H9 (cell line): Measurements from ENCODE around the gene USB1. TPM values are rescaled to one million over a fixed set of nuclear protein-coding genes. Genes with fewer than 3 reads are reported as not detected.

ENCODE experiments used
- DNase-seq: peaks from one replicate; pipeline ENCODE4 v3.0.0-alpha.2; 2017
- H2AFZ ChIP-seq: one replicate; pipeline ENCODE4 v1.6.1; 2013; ENCODE audit warnings: mild to moderate bottlenecking, low read length, control low read depth, moderate library complexity
- H2AK5ac ChIP-seq: 2 replicates; pipeline ENCODE4 v1.6.1; 2013; ENCODE audit warnings: low read length, control low read depth, mixed read lengths; ENCODE audit not compliant: insufficient read length
- H2BK120ac ChIP-seq: one replicate; pipeline ENCODE4 v1.6.1; 2013; ENCODE audit warnings: low read depth, mild to moderate bottlenecking, low read length, control low read depth, inconsistent platforms; ENCODE audit not compliant: poor library complexity, severe bottlenecking
- H2BK12ac ChIP-seq: 2 replicates; pipeline ENCODE4 v1.6.1; 2013; ENCODE audit warnings: low read length, control low read depth, mixed read lengths, low read depth; ENCODE audit not compliant: insufficient read length
- H2BK15ac ChIP-seq: 2 replicates; pipeline ENCODE4 v1.6.1; 2013; ENCODE audit warnings: low read depth, low read length, control low read depth
- H2BK20ac ChIP-seq: one replicate; pipeline ENCODE4 v1.6.1; 2013; ENCODE audit warnings: low read depth, mild to moderate bottlenecking, low read length, control low read depth, inconsistent platforms; ENCODE audit not compliant: poor library complexity, severe bottlenecking
- H2BK5ac ChIP-seq: 2 replicates; pipeline ENCODE4 v1.6.1; 2013; ENCODE audit warnings: low read length, control low read depth, mixed read lengths; ENCODE audit not compliant: insufficient read length
- H3K14ac ChIP-seq: 2 replicates; pipeline ENCODE4 v1.6.1; 2013; ENCODE audit warnings: low read length, control low read depth; ENCODE audit not compliant: insufficient read depth
- H3K18ac ChIP-seq: 2 replicates; pipeline ENCODE4 v1.6.1; 2013; ENCODE audit warnings: low read depth, mild to moderate bottlenecking, mixed read lengths, low read length, control low read depth; ENCODE audit not compliant: insufficient read length
- H3K23ac ChIP-seq: 2 replicates; pipeline ENCODE4 v1.6.1; 2013; ENCODE audit warnings: low read length, control low read depth, mixed read lengths, low read depth; ENCODE audit not compliant: insufficient read length
- H3K23me2 ChIP-seq: 2 replicates; pipeline ENCODE4 v1.6.1; 2013; ENCODE audit warnings: low read depth, mild to moderate bottlenecking, mixed read lengths, low read length, control low read depth; ENCODE audit not compliant: insufficient read length, poor library complexity, severe bottlenecking
- H3K27ac ChIP-seq: 2 replicates; pipeline ENCODE4 v1.5.1; 2013; ENCODE audit warnings: low read length, control low read depth, mixed read lengths, low read depth; ENCODE audit not compliant: insufficient read length
- H3K27me3 ChIP-seq: 2 replicates; pipeline ENCODE4 v1.6.1; 2013; ENCODE audit warnings: low read length, control low read depth, inconsistent platforms; ENCODE audit not compliant: insufficient read depth
- H3K4ac ChIP-seq: 2 replicates; pipeline ENCODE4 v1.6.1; 2013; ENCODE audit warnings: low read depth, mild to moderate bottlenecking, control low read depth, inconsistent platforms, low read length, moderate library complexity
- H3K4me1 ChIP-seq: 2 replicates; pipeline ENCODE4 v1.6.1; 2013; ENCODE audit warnings: low read length, control low read depth, inconsistent platforms; ENCODE audit not compliant: insufficient read depth
- H3K4me2 ChIP-seq: 2 replicates; pipeline ENCODE4 v1.6.1; 2013; ENCODE audit warnings: low read length, control low read depth, mixed read lengths; ENCODE audit not compliant: insufficient read length, insufficient read depth
- H3K56ac ChIP-seq: 2 replicates; pipeline ENCODE4 v1.6.1; 2013; ENCODE audit warnings: low read depth, mild to moderate bottlenecking, mixed read lengths, low read length, control low read depth; ENCODE audit not compliant: insufficient read length
- H3K79me1 ChIP-seq: 2 replicates; pipeline ENCODE4 v1.6.1; 2013; ENCODE audit warnings: low read depth, mild to moderate bottlenecking, moderate library complexity, low read length, control low read depth, inconsistent platforms; ENCODE audit not compliant: insufficient read depth, poor library complexity, severe bottlenecking
- H3K79me2 ChIP-seq: 2 replicates; pipeline ENCODE4 v1.6.1; 2013; ENCODE audit warnings: low read length, control low read depth, inconsistent platforms; ENCODE audit not compliant: insufficient read depth
- H3K9ac ChIP-seq: 2 replicates; pipeline ENCODE4 v1.6.1; 2013; ENCODE audit warnings: low read length, control low read depth, mixed read lengths; ENCODE audit not compliant: insufficient read length; ENCODE audit errors: extremely low read depth
- H3K9me3 ChIP-seq: one replicate; pipeline ENCODE4 v1.6.1; 2013; ENCODE audit warnings: low read depth, low read length, inconsistent platforms; ENCODE audit not compliant: control insufficient read depth
- H3T11ph ChIP-seq: one replicate; pipeline ENCODE4 v1.6.1; 2013; ENCODE audit warnings: mild to moderate bottlenecking, low read length, control low read depth, inconsistent platforms
- H4K20me1 ChIP-seq: one replicate; pipeline ENCODE4 v1.6.1; 2013; ENCODE audit not compliant: control insufficient read depth, insufficient read length, insufficient read depth
- H4K5ac ChIP-seq: 2 replicates; pipeline ENCODE4 v1.6.1; 2013; ENCODE audit warnings: low read depth, mild to moderate bottlenecking, mixed read lengths, low read length, control low read depth; ENCODE audit not compliant: insufficient read length
- H4K8ac ChIP-seq: replicated peaks from 2 replicates; pipeline ENCODE4 v1.6.1; 2013; ENCODE audit warnings: low read length, control low read depth, mixed read lengths, low read depth; ENCODE audit not compliant: insufficient read length
- H4K91ac ChIP-seq: 2 replicates; pipeline ENCODE4 v1.6.1; 2013; ENCODE audit warnings: low read depth, mild to moderate bottlenecking, moderate library complexity, mixed read lengths, low read length, control low read depth; ENCODE audit not compliant: insufficient read length
- H3K27ac Mint-ChIP-seq, 3 experiments: 2 replicates in 2 of 3; 3 replicates in 1 of 3; pipeline ENCODE4 v1.8.0; 2020 to 2021; ENCODE audit warnings: mixed read lengths in 3 of 3, mild to moderate bottlenecking in 1 of 3, moderate library complexity in 1 of 3
- H3K27me3 Mint-ChIP-seq: 2 replicates; pipeline ENCODE4 v1.8.0; 2021; ENCODE audit warnings: low read depth, mild to moderate bottlenecking, moderate library complexity, mixed read lengths
- H3K36me3 Mint-ChIP-seq, 3 experiments: 2 replicates in 2 of 3; 3 replicates in 1 of 3; pipeline ENCODE4 v1.8.0; 2020 to 2021; ENCODE audit warnings: low read depth in 3 of 3, mixed read lengths in 3 of 3; ENCODE audit not compliant: insufficient read depth in 1 of 3
- H3K4me1 Mint-ChIP-seq, 2 experiments: 2 replicates each; pipeline ENCODE4 v1.8.0; 2020; ENCODE audit warnings: mixed read lengths in 2 of 2
- H3K4me3 Mint-ChIP-seq, 2 experiments: 2 replicates in 1 of 2; 3 replicates in 1 of 2; pipeline ENCODE4 v1.8.0; 2020 to 2021; ENCODE audit warnings: mild to moderate bottlenecking in 2 of 2, mixed read lengths in 2 of 2, moderate library complexity in 1 of 2
- H3K9me3 Mint-ChIP-seq, 2 experiments: 2 replicates in 1 of 2; 3 replicates in 1 of 2; pipeline ENCODE4 v1.8.0; 2020; ENCODE audit warnings: mild to moderate bottlenecking in 2 of 2, mixed read lengths in 2 of 2, moderate library complexity in 1 of 2
- CTCF ChIP-seq: fragments of 200-600 bp; sonication (generic); conservative IDR thresholded peaks from 3 replicates; pipeline ENCODE4 v1.8.0; 2021; ENCODE audit warnings: antibody characterized with exemption, mild to moderate bottlenecking
- WGBS: extraction: QIAGEN DNeasy Blood & Tissue Kit; methylation state at CpG from one replicate; pipeline ENCODE4 v1.1.7; 2013; ENCODE audit warnings: missing lambda C conversion rate, low lambda C conversion rate, mixed read lengths; ENCODE audit not compliant: insufficient read length; ENCODE audit errors: extremely low coverage; 5-methylcytosine and 5-hydroxymethylcytosine counted together
- total RNA-seq: library from RNA; stranded (reverse); gene quantifications from 2 replicates; pipeline ENCODE4 v1.2.1, GENCODE V29; 2021

USB1 gene
- total RNA-seq, 1 experiment from 2014 or later, result 65.0 TPM

GRCh38 chr16:58009856-58010416 is 8.7 kb downstream of the USB1 start:
- Histone ChIP-seq H4K91ac (no peak overlapping the region), H2BK15ac (no peak overlapping the region), H3K18ac (no peak overlapping the region), H4K5ac (no peak overlapping the region), H2BK20ac (no peak overlapping the region), H4K20me1 (no peaks in the 10 kb centered on the region), H3K4me1 (no peaks in the 10 kb centered on the region), H3K27me3 (no peaks in the 10 kb centered on the region), H2AFZ (no peak overlapping the region), H3K56ac (no peak overlapping the region), H3K23ac (no peak overlapping the region), H3K23me2 (no peaks in the 10 kb centered on the region), H3K79me2 (no peaks in the 10 kb centered on the region), H3K4ac (no peak overlapping the region), H3T11ph (no peak overlapping the region), H2BK120ac (no peak overlapping the region), H2AK5ac (no peak overlapping the region), H3K14ac (no peak overlapping the region), H2BK12ac (no peak overlapping the region), H4K8ac (no peak overlapping the region), H3K4me2 (no peak overlapping the region), H3K79me1 (no peaks in the 10 kb centered on the region), H3K27ac (no peak overlapping the region), H3K9ac (no peak overlapping the region), H2BK5ac (no peak overlapping the region), H3K9me3 (no peaks in the 10 kb centered on the region)
- no peak for TF ChIP-seq CTCF
- Mint-ChIP-seq H3K4me1 (peaks cover 22 to 25% of the 10 kb centered on the region in 2 experiments), H3K27ac (peak overlapping the region in 1 of 3 experiments; percentile 88; a peak in 3 of 7 replicates), H3K36me3 (peaks cover 26 to 58% (median 34%) of the 10 kb centered on the region in 3 experiments; a peak in 6 of 7 replicates), H3K4me3 (no peak overlapping the region), H3K9me3 (peaks cover 0 to 6% of the 10 kb centered on the region in 2 experiments; a peak in 3 of 5 replicates), H3K27me3 (no peaks in the 10 kb centered on the region)
- WGBS, result no CpG with 5 or more reads among the region's 11 CpGs
- no peak for DNase-seq
